H9 (cell line): Measurements from ENCODE around the gene DAPK2. TPM values are rescaled to one million over a fixed set of nuclear protein-coding genes. Genes with fewer than 3 reads are reported as not detected.

Experiments
- DNase-seq: peaks from one replicate; pipeline ENCODE4 v3.0.0-alpha.2; 2017
- H2AFZ ChIP-seq: one replicate; pipeline ENCODE4 v1.6.1; 2013; ENCODE audit warnings: mild to moderate bottlenecking, low read length, control low read depth, moderate library complexity
- H2AK5ac ChIP-seq: 2 replicates; pipeline ENCODE4 v1.6.1; 2013; ENCODE audit warnings: low read length, control low read depth, mixed read lengths; ENCODE audit not compliant: insufficient read length
- H2BK120ac ChIP-seq: one replicate; pipeline ENCODE4 v1.6.1; 2013; ENCODE audit warnings: low read depth, mild to moderate bottlenecking, low read length, control low read depth, inconsistent platforms; ENCODE audit not compliant: poor library complexity, severe bottlenecking
- H2BK12ac ChIP-seq: 2 replicates; pipeline ENCODE4 v1.6.1; 2013; ENCODE audit warnings: low read length, control low read depth, mixed read lengths, low read depth; ENCODE audit not compliant: insufficient read length
- H2BK15ac ChIP-seq: 2 replicates; pipeline ENCODE4 v1.6.1; 2013; ENCODE audit warnings: low read depth, low read length, control low read depth
- H2BK20ac ChIP-seq: one replicate; pipeline ENCODE4 v1.6.1; 2013; ENCODE audit warnings: low read depth, mild to moderate bottlenecking, low read length, control low read depth, inconsistent platforms; ENCODE audit not compliant: poor library complexity, severe bottlenecking
- H2BK5ac ChIP-seq: 2 replicates; pipeline ENCODE4 v1.6.1; 2013; ENCODE audit warnings: low read length, control low read depth, mixed read lengths; ENCODE audit not compliant: insufficient read length
- H3K14ac ChIP-seq: 2 replicates; pipeline ENCODE4 v1.6.1; 2013; ENCODE audit warnings: low read length, control low read depth; ENCODE audit not compliant: insufficient read depth
- H3K18ac ChIP-seq: 2 replicates; pipeline ENCODE4 v1.6.1; 2013; ENCODE audit warnings: low read depth, mild to moderate bottlenecking, mixed read lengths, low read length, control low read depth; ENCODE audit not compliant: insufficient read length
- H3K23ac ChIP-seq: 2 replicates; pipeline ENCODE4 v1.6.1; 2013; ENCODE audit warnings: low read length, control low read depth, mixed read lengths, low read depth; ENCODE audit not compliant: insufficient read length
- H3K23me2 ChIP-seq: 2 replicates; pipeline ENCODE4 v1.6.1; 2013; ENCODE audit warnings: low read depth, mild to moderate bottlenecking, mixed read lengths, low read length, control low read depth; ENCODE audit not compliant: insufficient read length, poor library complexity, severe bottlenecking
- H3K27ac ChIP-seq: 2 replicates; pipeline ENCODE4 v1.5.1; 2013; ENCODE audit warnings: low read length, control low read depth, mixed read lengths, low read depth; ENCODE audit not compliant: insufficient read length
- H3K27me3 ChIP-seq: 2 replicates; pipeline ENCODE4 v1.6.1; 2013; ENCODE audit warnings: low read length, control low read depth, inconsistent platforms; ENCODE audit not compliant: insufficient read depth
- H3K4ac ChIP-seq: 2 replicates; pipeline ENCODE4 v1.6.1; 2013; ENCODE audit warnings: low read depth, mild to moderate bottlenecking, control low read depth, inconsistent platforms, low read length, moderate library complexity
- H3K4me1 ChIP-seq: 2 replicates; pipeline ENCODE4 v1.6.1; 2013; ENCODE audit warnings: low read length, control low read depth, inconsistent platforms; ENCODE audit not compliant: insufficient read depth
- H3K4me2 ChIP-seq: 2 replicates; pipeline ENCODE4 v1.6.1; 2013; ENCODE audit warnings: low read length, control low read depth, mixed read lengths; ENCODE audit not compliant: insufficient read length, insufficient read depth
- H3K56ac ChIP-seq: 2 replicates; pipeline ENCODE4 v1.6.1; 2013; ENCODE audit warnings: low read depth, mild to moderate bottlenecking, mixed read lengths, low read length, control low read depth; ENCODE audit not compliant: insufficient read length
- H3K79me1 ChIP-seq: 2 replicates; pipeline ENCODE4 v1.6.1; 2013; ENCODE audit warnings: low read depth, mild to moderate bottlenecking, moderate library complexity, low read length, control low read depth, inconsistent platforms; ENCODE audit not compliant: insufficient read depth, poor library complexity, severe bottlenecking
- H3K79me2 ChIP-seq: 2 replicates; pipeline ENCODE4 v1.6.1; 2013; ENCODE audit warnings: low read length, control low read depth, inconsistent platforms; ENCODE audit not compliant: insufficient read depth
- H3K9ac ChIP-seq: 2 replicates; pipeline ENCODE4 v1.6.1; 2013; ENCODE audit warnings: low read length, control low read depth, mixed read lengths; ENCODE audit not compliant: insufficient read length; ENCODE audit errors: extremely low read depth
- H3K9me3 ChIP-seq: one replicate; pipeline ENCODE4 v1.6.1; 2013; ENCODE audit warnings: low read depth, low read length, inconsistent platforms; ENCODE audit not compliant: control insufficient read depth
- H3T11ph ChIP-seq: one replicate; pipeline ENCODE4 v1.6.1; 2013; ENCODE audit warnings: mild to moderate bottlenecking, low read length, control low read depth, inconsistent platforms
- H4K20me1 ChIP-seq: one replicate; pipeline ENCODE4 v1.6.1; 2013; ENCODE audit not compliant: control insufficient read depth, insufficient read length, insufficient read depth
- H4K5ac ChIP-seq: 2 replicates; pipeline ENCODE4 v1.6.1; 2013; ENCODE audit warnings: low read depth, mild to moderate bottlenecking, mixed read lengths, low read length, control low read depth; ENCODE audit not compliant: insufficient read length
- H4K8ac ChIP-seq: replicated peaks from 2 replicates; pipeline ENCODE4 v1.6.1; 2013; ENCODE audit warnings: low read length, control low read depth, mixed read lengths, low read depth; ENCODE audit not compliant: insufficient read length
- H4K91ac ChIP-seq: 2 replicates; pipeline ENCODE4 v1.6.1; 2013; ENCODE audit warnings: low read depth, mild to moderate bottlenecking, moderate library complexity, mixed read lengths, low read length, control low read depth; ENCODE audit not compliant: insufficient read length
- H3K27ac Mint-ChIP-seq, 3 experiments: 2 replicates in 2 of 3; 3 replicates in 1 of 3; pipeline ENCODE4 v1.8.0; 2020 to 2021; ENCODE audit warnings: mixed read lengths in 3 of 3, mild to moderate bottlenecking in 1 of 3, moderate library complexity in 1 of 3
- H3K27me3 Mint-ChIP-seq: 2 replicates; pipeline ENCODE4 v1.8.0; 2021; ENCODE audit warnings: low read depth, mild to moderate bottlenecking, moderate library complexity, mixed read lengths
- H3K36me3 Mint-ChIP-seq, 3 experiments: 2 replicates in 2 of 3; 3 replicates in 1 of 3; pipeline ENCODE4 v1.8.0; 2020 to 2021; ENCODE audit warnings: low read depth in 3 of 3, mixed read lengths in 3 of 3; ENCODE audit not compliant: insufficient read depth in 1 of 3
- H3K4me1 Mint-ChIP-seq, 2 experiments: 2 replicates each; pipeline ENCODE4 v1.8.0; 2020; ENCODE audit warnings: mixed read lengths in 2 of 2
- H3K4me3 Mint-ChIP-seq, 2 experiments: 2 replicates in 1 of 2; 3 replicates in 1 of 2; pipeline ENCODE4 v1.8.0; 2020 to 2021; ENCODE audit warnings: mild to moderate bottlenecking in 2 of 2, mixed read lengths in 2 of 2, moderate library complexity in 1 of 2
- H3K9me3 Mint-ChIP-seq, 2 experiments: 2 replicates in 1 of 2; 3 replicates in 1 of 2; pipeline ENCODE4 v1.8.0; 2020; ENCODE audit warnings: mild to moderate bottlenecking in 2 of 2, mixed read lengths in 2 of 2, moderate library complexity in 1 of 2
- WGBS: extraction: QIAGEN DNeasy Blood & Tissue Kit; methylation state at CpG from one replicate; pipeline ENCODE4 v1.1.7; 2013; ENCODE audit warnings: missing lambda C conversion rate, low lambda C conversion rate, mixed read lengths; ENCODE audit not compliant: insufficient read length; ENCODE audit errors: extremely low coverage; 5-methylcytosine and 5-hydroxymethylcytosine counted together
- total RNA-seq: library from RNA; stranded (reverse); gene quantifications from 2 replicates; pipeline ENCODE4 v1.2.1, GENCODE V29; 2021
- TF ChIP-seq, protein P1 (sequence below): fragments of 200-600 bp; sonication (generic); conservative IDR thresholded peaks from 3 replicates; pipeline ENCODE4 v1.8.0; 2021; ENCODE audit warnings: antibody characterized with exemption, mild to moderate bottlenecking

The DAPK2 gene
- total RNA-seq, 1 experiment from 2014 or later: 3.5 TPM

- Histone ChIP-seq H3K23me2 (no peaks in the 10 kb centered on the region), H3K14ac (peak overlapping the region; percentile 15; the same call in 1 of the 2 replicates), H2AK5ac (no peak overlapping the region), H3K56ac (no peak overlapping the region), H3K79me1 (no peaks in the 10 kb centered on the region), H2AFZ (no peak overlapping the region), H2BK120ac (no peak overlapping the region), H3K23ac (no peak overlapping the region), H3K27me3 (no peaks in the 10 kb centered on the region), H4K20me1 (no peaks in the 10 kb centered on the region), H2BK12ac (no peak overlapping the region), H3T11ph (no peak overlapping the region), H3K27ac (no peak overlapping the region), H3K9me3 (no peaks in the 10 kb centered on the region), H4K91ac (no peak overlapping the region), H3K4me2 (no peak overlapping the region), H2BK5ac (no peak overlapping the region), H2BK15ac (no peak overlapping the region), H3K18ac (no peak overlapping the region), H3K4me1 (no peaks in the 10 kb centered on the region), H3K79me2 (no peaks in the 10 kb centered on the region), H3K9ac (no peak overlapping the region), H3K4ac (no peak overlapping the region), H4K5ac (no peak overlapping the region), H2BK20ac (no peak overlapping the region), H4K8ac (no peak overlapping the region)
- H3K27me3 Mint-ChIP-seq: no peaks in the 10 kb centered on the region
- H3K4me1 Mint-ChIP-seq: peaks cover 28 to 39% of the 10 kb centered on the region in 2 experiments
- H3K4me3 Mint-ChIP-seq: no peak overlapping the region
- TF ChIP-seq, protein P1, sequence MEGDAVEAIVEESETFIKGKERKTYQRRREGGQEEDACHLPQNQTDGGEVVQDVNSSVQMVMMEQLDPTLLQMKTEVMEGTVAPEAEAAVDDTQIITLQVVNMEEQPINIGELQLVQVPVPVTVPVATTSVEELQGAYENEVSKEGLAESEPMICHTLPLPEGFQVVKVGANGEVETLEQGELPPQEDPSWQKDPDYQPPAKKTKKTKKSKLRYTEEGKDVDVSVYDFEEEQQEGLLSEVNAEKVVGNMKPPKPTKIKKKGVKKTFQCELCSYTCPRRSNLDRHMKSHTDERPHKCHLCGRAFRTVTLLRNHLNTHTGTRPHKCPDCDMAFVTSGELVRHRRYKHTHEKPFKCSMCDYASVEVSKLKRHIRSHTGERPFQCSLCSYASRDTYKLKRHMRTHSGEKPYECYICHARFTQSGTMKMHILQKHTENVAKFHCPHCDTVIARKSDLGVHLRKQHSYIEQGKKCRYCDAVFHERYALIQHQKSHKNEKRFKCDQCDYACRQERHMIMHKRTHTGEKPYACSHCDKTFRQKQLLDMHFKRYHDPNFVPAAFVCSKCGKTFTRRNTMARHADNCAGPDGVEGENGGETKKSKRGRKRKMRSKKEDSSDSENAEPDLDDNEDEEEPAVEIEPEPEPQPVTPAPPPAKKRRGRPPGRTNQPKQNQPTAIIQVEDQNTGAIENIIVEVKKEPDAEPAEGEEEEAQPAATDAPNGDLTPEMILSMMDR: no peak
- H3K27ac Mint-ChIP-seq: 0 out of 7 replicates have a peak overlapping the region, but pooled peaks of 1 of the 3 experiments have one; percentile 11
- peaks cover 0 to 3% (median 0%) of the 10 kb centered on the region in 3 experiments; a peak in 1 of 7 replicates for H3K36me3 Mint-ChIP-seq
- no CpG with 5 or more reads among the region's 4 CpGs for WGBS
- DNase-seq: no peak
- H3K9me3 Mint-ChIP-seq: no peaks in the 10 kb centered on the region
Measured at GRCh38 chr15:63906266-63906584, 140.1 kb downstream of the DAPK2 start.
